Kasumi-1 (cell line): ENCODE data around the gene PIEZO1.
A peak's percentile ranks its signal among the peaks of the same experiment; 100 is the strongest.
"Not testable (repeated sequence)": the region's sequence is repeated elsewhere in the genome, so short reads cannot be mapped to it uniquely, and the experiment has no call there.

Source experiments
- DNase-seq, 2 experiments: peaks; one replicate each; lab custom pipeline; 2025; lab: John Stamatoyannopoulos, UW

PIEZO1 gene

DNA sequence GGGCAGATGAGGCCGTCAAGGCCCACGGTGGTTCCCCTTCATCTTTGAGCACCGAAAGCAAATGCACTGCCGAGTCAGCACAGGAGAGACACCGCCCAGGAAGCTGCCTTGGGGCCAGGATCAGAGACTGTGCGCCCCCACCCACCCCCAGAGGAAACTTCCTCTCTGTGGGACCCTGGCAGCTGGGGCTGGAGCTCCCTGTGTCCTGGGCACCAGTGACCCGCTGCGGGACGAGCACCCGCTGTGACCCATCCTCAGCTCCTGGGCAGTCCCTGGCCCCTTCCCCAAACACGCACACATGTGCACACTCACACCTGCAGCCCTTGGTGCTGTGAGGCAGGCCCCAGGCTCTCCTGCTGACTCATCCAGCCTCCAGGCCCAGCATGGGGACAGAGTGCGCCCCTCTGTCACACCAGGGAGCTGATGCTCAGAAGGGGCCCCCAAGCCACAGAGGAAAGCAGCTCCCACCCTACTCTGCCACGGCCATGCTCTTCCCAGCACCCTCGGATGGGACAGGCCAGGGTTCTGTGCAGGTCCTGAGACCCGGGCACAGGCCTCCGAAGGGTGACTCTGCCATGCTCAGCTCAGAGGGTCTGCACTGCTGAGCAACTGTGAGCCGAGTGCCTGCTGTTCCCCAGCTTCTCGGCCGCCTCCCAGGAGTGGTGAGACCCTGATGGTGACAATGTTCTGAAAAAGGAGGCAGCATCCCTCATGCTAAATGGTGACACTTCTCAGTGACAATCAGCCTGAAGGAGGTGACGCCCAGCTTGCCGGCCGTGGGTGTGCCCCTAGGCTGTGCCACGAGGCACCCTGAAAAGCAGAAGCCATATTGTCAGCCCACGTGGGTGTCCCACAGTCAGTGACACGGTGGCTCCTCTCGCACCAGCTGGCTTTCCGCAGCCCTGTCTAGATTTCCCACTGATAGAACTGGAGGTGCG is 3.6 kb downstream of the PIEZO1 start:
- peak; percentile 75 to 76 for DNase-seq

DNA sequence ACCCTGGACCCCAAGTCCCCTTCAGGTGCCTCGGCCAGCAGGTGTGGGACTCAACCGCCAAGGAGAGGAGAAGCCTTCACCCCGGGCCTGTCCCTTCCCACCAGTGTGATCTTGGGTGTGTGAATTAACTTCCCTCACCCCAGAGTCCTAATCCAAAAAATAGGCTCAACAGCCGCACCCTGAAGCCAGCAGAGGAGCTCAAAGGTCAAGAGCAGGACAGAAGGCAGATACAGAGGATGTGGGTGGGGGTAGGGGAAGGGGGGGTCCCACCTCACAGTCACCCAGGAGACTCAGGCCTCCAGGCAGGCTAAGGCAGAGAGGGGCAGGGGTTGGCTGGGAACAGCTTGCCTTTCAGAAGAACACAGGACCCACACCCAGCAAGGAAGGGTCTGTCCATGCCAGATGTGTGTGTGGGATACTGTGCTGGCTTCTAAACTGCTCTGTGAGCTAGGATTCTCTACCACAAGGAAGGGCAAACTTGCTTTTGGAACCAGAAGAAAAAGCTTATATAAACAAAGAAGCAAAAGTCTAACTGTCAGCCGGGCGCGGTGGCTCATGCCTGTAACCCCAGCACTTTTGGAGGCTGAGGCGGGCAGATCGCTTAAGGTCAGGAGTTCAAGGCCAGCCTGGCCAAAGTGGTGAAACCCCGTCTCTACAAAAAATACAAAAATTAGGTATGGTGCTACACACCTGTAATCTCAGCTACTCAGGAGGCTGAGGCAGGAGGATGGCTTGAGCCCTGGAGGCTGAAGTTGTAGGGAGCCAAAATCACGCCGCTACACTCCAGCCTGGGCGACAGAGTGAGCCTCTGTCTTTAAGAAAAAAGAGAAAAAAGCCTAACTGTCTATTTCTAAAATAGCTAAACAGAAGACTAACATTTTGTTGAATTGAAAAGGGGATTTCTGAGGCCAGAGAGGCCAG is 4.6 kb downstream of the PIEZO1 start:
- no peak for DNase-seq

DNA sequence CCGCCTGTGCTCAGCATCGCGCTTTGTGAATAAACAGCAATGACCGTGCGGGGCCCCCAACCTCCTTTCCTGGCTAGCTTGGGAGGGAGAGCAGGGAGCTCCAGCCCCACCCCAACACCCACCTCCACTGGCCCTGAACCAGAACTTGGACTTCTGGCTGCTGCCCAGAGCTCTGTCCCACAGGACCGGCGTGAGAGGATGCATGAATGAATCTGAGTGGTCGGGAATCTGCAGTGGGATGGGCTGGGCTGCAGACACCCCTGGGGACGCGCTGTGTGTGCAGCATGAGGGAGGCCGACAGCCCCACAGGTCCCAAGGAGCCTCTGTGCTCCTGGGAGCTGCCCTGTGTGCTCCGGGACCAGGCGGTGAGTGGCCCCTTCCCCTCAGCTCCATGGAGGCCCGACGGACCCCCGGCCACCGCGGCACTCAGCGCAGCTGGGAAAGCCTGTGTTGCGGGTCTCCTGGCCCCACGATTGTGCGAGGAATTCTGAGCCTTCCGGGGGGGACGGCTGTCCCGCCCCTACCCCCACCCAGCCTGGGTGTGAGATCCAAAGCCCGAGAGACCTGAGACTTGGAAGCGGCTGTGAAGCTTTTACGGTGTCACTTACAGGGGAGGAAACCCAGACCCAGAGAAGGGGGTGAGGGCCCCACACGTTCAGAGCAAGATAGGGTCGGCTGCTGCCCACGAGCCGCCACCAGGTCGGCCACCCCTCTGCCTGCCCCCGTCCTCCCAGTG is 5.4 kb downstream of the PIEZO1 start:
- no peak for DNase-seq

DNA sequence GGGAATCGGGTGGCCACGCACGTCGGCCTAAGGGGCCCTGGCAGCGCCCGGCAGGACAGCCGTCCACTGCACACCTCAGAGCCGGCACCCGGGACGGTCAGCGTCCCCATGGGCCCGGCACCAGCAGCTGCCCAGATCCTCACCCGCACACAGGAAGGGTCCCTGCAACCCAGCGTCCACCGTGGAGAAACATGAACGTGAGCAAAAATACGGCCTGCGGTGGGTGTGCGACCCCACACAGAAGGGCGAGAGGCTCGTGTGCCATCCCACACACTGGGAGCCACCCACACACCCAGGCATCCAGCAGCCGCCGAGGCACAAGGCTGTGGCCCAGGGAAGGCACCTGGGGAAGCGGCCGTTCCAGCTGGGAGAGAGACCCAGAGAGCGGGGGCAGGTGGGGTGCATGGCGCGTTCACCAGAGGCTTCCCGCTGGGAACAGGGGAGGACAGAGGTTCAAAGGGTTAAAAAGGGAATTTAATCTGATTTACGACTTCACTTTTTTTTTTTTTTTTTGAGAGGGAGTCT is 6.4 kb downstream of the PIEZO1 start:
- DNase-seq, result no peak

DNA sequence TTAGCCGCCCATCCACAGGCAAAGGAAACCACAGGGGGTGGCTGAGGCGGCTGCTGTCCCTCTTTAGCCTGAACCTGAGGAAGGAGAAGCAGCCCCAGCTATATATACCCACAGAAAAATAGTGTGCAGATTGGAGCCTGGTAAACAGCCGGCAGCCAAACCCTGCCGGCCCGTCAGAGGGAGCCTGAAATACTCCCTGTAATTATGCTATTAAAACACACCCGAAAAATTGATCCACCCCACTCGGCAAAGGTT is 6.8 kb downstream of the PIEZO1 start:
- peak; percentile 55 to 57 for DNase-seq

DNA sequence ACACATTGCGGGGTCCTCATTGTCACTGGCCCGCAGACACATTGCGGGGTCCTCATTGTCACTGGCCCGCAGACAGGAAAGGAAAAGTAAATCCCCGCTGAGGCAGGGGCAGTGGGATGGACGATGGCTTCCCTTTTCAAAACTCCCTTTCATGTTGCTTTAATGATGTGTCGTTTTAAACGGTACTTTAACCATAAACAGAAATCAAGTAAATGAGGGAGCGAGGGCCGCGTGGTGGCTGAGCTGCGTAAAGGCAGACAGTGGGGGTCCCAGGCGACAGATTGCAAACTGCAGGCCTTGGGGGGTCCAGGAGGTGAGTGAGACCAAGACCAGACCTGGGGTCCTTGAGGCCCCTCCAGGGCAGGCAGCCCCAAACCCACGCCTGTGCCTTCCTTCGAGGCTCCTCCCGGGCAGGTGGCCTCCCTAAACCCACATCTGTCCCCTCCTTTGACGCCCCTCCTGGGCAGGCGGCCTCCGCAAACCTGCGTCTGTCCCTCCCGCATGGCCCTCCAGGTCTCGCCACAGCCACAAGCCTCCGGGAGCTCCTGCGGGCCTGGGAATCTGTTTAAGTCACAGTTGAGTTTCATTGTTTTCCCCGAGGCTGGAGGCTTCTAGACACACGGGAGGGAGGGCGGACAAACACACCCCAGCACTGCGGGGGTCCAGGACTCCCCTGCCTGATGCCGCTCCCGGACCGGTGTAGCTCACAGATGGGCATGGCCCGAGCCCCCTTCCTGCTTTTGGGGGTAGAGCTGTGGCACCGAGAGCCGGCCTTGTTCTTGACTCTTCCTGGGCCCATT is 7.3 kb downstream of the PIEZO1 start:
- peak in 1 of 2 experiments; percentile 53 for DNase-seq

DNA sequence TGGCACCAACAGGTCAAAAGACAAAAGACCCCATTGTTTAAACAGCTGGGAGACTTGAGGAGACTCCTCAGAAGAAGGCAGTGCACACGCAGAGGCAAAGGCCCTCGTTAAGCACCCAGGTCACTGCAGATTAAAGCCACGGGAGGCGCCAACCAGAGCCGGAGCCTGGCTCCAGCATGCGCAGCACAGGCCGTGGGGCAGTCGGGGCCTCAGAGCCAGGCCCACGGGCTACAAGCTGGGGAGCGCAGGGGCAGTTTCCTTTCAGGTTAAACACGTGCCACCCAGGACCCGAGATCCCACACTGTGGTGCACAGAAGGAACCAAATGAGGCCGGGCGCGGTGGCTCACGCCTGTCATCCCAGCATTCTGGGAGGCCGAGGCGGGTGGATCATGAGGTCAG is 9.2 kb downstream of the PIEZO1 start:
- DNase-seq, result no peak

DNA sequence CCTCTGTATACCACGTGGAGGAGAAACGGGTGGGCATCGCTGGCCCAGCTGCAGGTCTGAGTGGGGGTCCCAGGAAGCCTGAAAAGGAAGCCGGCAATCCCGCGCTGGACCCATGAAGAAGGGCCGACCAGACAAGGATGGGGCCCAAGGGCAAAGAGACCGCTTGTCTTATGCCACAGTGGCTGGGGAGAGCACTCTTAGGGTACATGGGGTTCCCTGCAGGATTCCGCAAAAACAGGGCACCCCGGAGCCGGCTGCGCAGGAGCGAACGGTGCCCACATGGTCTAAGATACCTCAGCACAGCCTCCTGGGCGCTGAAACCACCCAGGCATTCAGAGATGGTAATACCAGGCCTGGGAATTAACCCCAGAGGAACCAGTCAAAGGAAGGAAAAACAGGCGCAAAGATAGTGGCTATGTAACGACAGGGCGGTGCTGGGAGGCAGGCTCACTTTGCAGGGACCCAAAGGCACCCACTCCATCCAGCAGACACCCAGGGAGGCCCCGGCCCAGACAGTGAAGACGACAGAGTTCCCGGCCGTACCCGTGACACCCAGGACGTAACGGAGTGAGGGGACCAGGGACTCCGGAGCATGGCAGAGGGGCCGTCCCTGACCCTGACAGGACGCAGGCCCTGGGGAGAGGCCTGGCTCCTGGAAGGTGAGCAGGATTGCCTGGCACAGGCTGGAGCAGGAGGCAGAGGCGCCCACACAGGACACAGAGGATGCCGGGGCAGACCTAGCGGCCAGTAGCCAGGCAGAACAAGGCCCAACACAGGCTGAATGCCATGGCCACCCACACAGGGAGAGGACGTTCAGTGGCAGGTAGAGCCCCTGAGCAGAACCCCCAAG is 10.3 kb downstream of the PIEZO1 start:
- no peak for DNase-seq

DNA sequence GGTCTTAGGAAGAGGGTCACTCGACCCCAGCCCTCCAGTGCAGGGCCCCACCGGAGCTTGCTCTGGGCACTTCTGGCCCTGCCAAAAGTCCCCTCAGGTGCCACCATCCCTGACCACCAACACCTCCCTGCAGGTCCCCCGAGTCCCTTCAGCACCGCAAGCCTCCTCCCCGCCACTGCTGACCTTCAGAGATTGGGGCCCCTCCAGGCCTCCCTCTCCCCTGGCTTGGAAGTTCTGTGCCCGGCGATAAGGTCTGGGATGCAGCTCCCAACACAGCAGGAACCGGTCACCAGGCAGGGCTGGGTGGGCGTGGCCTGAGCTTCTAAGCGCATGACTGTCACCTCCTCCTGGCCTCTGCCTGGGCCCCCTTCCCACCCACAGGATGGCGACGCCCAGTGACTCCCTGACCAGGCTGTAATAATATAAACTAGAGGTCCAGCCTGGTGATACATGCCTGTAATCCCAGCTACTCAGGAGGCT is 11.2 kb downstream of the PIEZO1 start:
- DNase-seq, result no peak

DNA sequence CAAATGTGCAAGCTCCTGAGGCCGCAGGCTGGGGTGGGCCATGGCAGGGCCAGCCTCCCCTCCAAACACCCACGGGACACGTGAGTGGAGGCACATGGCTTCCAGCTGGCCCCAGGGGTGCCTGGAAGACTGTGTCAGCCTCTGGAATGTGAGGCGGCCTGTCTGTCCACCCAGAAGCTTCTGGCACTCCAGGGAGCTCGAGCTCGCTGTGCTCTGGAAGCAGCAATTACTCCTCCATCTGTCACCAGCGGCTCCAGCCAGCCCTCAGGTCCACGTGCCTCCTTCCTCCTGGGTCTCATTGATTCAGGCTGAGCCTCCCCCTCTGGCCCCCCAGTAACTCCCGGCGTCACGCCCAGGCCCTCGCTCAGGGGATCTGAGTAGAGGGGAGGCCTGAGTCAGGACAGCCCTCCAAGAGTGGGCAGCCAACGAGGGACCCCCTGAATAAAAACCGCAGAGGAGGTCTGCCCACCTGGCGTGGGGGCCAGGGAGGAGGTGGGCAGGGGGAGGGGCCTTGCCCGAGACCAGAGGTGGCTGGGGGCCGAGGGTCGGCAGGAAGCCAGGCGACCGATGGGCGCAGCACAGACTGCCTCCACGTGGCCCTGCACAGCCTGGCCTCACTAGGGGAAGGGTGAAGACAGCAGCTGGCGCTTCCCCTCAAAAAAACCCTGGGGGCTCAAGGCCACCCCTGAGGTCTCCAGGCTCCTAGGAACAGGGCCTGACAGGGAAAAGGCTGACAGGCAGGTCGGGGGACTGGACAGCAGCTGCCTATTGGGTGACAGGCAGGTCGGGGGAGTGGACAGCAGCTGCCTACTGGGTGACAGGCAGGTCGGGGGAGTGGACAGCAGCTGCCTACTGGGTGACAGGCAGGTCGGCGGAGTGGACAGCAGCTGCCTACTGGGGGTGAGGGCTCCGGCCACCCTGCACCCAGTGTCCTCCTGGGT is 11.9 kb downstream of the PIEZO1 start:
- DNase-seq, result no peak

DNA sequence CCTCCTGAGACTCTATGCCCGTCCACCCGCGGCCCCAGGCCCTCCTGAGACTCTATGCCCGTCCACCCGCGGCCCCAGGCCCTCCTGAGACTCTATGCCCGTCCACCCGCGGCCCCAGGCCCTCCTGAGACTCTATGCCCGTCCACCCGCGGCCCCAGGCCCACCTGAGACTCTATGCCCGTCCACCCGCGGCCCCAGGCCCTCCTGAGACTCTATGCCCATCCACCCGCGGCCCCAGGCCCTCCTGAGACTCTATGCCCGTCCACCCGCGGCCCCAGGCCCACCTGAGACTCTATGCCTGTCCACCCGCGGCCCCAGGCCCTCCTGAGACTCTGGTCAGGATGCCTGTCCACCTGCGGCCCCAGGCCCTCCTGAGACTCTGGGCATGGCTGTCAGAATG is 13.2 kb downstream of the PIEZO1 start:
- DNase-seq, result not testable (repeated sequence)

DNA sequence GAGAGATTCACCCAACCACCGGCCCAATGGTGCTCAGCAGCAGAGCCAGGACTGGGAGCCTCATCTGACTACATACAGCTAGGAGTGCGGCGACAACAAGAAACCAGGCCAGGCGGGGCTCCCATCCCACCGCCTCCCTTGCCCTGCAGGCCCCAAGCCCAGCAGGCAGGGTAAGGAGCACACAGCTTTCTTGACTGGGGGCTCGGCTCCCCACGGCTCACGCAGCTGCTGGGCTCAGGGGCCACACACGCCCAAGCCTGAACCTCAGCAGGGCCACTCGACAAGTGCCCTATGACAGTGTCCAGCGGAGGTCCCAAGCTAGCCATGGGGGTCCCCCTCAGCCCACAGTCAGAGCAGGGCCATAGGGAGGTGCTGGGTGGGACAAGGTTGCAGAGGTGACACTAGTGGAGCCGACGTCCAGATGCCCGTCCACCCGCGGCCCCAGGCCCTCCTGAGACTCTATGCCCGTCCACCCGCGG is 13.7 kb downstream of the PIEZO1 start:
- DNase-seq, result no peak

DNA sequence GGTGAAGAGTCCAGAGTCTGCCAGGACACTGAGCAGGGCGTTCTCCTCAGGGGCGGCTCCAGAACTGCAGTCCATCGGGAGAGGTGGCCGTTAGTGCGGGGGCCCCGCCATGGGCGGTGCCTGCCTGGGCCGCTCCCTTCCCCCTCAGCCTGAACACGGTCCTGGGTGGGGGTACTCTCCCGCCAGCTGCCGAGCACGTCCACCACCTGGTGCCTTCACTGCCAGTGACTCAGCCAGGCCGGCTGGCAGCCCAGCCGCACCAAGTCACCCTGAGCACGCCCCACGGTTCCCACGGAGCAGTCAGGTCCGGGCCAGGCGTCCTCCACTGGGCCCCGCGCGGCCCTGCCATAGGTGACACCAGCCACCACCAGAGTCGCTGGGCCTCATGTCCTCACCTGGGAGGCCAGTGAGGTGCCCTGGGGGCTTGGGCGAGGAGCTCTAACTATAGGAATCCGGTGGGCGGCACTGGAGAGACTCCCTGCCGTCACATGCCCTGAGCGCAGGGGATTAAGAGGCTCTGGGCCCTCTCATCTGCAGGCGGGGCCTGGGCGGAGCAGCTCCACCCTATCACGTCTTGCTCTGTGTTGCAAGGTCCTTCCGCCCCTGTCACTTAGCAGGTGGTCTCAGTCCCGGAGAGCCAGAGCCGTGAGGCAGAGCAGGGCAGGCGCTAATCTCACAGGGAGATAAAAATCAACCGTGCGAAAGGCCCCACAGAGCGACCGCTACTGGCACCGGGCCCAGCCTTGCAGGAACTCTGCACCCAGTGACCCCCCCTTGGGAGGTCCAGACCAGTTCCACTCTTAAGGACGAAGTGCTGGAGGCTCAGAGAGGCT is 14.3 kb downstream of the PIEZO1 start:
- DNase-seq, result peak; percentile 88 to 94

DNA sequence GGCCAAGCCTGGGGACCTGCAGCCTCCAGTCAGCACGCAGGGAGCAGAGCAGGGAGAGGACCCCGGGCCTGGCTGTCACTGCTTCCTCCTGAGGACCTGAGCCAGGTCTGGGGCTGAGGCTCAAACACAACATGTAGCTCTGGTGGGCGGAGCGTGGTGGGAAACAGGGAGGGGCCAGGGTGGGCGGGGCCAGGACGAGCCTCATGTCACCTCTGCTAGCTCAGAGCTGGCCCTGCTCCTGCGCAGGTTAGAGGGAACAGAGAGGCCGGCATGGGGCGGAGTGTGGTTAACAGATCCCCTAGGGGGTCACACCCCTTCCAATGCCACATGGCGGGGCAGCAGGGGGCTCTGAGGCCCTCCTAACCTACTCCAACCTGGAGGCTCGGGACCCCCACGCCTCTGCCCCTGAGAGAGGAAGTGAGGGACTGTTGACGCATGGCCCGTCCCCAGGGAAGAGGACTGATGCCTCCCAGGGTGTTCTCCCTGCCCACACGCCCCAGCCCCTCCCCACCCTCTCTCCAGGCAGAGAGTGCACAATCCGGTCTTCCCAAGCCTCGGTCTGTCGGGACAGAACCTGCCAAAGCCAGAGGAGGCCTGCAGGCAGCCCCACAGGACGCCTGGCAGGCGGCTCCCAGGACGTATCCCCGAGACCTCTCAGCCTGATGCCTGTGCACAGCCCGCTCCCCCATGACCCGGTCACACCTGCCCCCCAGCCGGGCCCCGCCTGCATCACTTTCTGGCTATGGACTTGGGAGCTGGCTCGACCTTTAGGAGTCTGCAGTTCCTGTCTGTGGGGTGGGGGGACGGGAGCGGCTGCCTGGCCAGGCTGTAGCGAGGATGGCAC is 15.2 kb downstream of the PIEZO1 start:
- DNase-seq, result no peak

DNA sequence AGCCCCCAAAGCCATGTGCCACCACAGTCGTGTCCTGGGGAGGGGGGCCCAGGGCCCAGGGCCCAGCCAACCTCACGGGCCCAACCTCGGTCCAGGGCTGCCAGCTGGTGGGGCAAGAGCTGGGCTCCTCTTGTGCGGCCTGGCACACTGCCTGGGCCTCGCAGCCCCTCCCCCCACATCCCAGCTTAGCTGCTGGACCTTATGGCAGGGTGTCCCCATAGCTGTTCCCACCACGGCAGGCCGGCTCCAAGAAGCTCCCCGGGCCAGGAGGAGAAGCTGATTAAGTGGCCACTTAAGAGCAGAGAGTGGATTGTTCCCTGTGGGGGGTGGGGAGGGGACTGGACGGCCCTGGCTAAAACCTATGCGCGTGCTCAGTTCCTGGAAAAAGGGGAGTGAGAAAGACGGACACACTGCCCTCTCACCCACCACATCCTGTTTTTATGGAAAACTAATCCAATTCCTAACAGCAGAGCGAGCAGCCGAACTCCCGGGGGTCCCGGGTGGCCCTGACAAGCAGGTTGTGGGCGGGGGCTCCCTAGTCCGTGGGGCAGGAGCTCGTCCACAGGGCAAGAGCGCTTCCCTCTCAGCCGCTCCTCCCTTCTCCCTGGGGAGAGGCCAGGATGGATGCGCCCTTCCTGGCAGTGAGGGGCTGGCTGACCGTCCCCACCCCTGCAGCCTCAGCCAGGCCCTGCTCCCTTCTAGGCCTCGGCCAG is 16.8 kb downstream of the PIEZO1 start:
- no peak for DNase-seq

DNA sequence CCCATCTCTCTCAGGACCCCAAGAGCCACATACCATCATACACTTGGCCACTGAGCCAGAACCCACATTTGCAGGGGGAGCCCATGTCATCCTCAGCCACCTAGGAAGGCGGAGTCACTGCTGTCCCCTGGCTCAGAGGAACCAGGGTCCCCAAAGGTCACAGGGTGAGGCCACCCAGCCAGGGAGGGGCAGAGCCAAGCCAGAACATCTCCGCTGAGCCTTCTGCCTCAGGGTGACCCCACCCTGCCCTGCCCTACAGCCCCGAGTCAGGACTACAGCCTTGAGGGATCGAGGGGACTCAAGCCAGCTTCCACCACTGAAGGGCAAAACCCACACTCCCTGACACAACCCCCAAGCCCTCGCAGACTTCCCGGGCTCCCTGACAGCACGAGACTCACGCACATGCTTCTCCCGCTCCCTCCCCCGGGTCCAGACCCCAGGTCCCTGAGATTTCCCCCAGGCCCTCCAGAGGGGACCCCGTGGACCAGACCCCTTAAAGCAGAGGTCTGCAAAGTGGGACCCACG is 17.4 kb downstream of the PIEZO1 start:
- DNase-seq, result no peak
